Loucy (cell line): ENCODE results near the gene PACRG.

Experiments used
- H2AFZ ChIP-seq: fragments of 200-600 bp; sonication (generic); 2 replicates; pipeline ENCODE4 v1.6.0; 2016; ENCODE audit warnings: antibody characterized with exemption, mild to moderate bottlenecking, low read length, moderate library complexity
- H3F3A ChIP-seq: fragments of 200-600 bp; 2 replicates; pipeline ENCODE4 v1.6.0; 2016; ENCODE audit warnings: antibody characterized with exemption, low read depth, mild to moderate bottlenecking
- H3K27me3 ChIP-seq: fragments of 200-600 bp; sonication (generic); 2 replicates; pipeline ENCODE4 v1.6.1; 2014; ENCODE audit warnings: low read length, mild to moderate bottlenecking; ENCODE audit not compliant: insufficient read depth, poor library complexity, severe bottlenecking
- H3K36me3 ChIP-seq: fragments of 200-600 bp; sonication (generic); 2 replicates; pipeline ENCODE4 v1.6.1; 2016; ENCODE audit warnings: low read length; ENCODE audit not compliant: insufficient read depth
- H3K4me1 ChIP-seq: fragments of 200-600 bp; sonication (generic); 2 replicates; pipeline ENCODE4 v1.5.1; 2014; ENCODE audit warnings: low read length, mild to moderate bottlenecking; ENCODE audit not compliant: insufficient read depth, poor library complexity, severe bottlenecking
- H3K4me2 ChIP-seq: fragments of 200-600 bp; sonication (generic); 2 replicates; pipeline ENCODE4 v1.6.0; 2014; ENCODE audit warnings: antibody characterized with exemption, low read length, low read depth, mild to moderate bottlenecking; ENCODE audit not compliant: poor library complexity, severe bottlenecking
- H3K4me3 ChIP-seq: fragments of 200-600 bp; sonication (generic); 2 replicates; pipeline ENCODE4 v1.5.1; 2014; ENCODE audit warnings: low read length, mild to moderate bottlenecking, mixed read lengths; ENCODE audit not compliant: poor library complexity, severe bottlenecking
- H3K79me2 ChIP-seq: fragments of 200-600 bp; sonication (generic); 2 replicates; pipeline ENCODE4 v1.6.1; 2014; ENCODE audit warnings: low read length; ENCODE audit not compliant: insufficient read depth
- H3K9ac ChIP-seq: fragments of 200-600 bp; sonication (generic); 2 replicates; pipeline ENCODE4 v1.6.0; 2014; ENCODE audit warnings: mild to moderate bottlenecking, low read depth, low read length, moderate library complexity; ENCODE audit not compliant: poor library complexity, severe bottlenecking
- H3K9me2 ChIP-seq: fragments of 200-600 bp; sonication (generic); replicated peaks from 2 replicates; pipeline ENCODE4 v1.6.1; 2016; ENCODE audit warnings: low read depth, low read length, mixed read lengths
- H3K9me3 ChIP-seq: fragments of 200-600 bp; sonication (generic); 2 replicates; pipeline ENCODE4 v1.6.1; 2014; ENCODE audit warnings: mild to moderate bottlenecking, antibody characterized with exemption, low read length, low read depth; ENCODE audit not compliant: insufficient read depth
- H4K20me1 ChIP-seq: fragments of 200-600 bp; sonication (generic); 2 replicates; pipeline ENCODE4 v1.6.0; 2014; ENCODE audit warnings: antibody characterized with exemption, low read length, mild to moderate bottlenecking; ENCODE audit not compliant: insufficient read depth, poor library complexity, severe bottlenecking
- CTCF ChIP-seq: fragments of 200-600 bp; sonication (generic); conservative IDR thresholded peaks from 2 replicates; pipeline ENCODE4 v1.5.1; 2014; ENCODE audit warnings: mild to moderate bottlenecking, antibody characterized with exemption, low read length
- EZH2phosphoT487 ChIP-seq: fragments of 200-600 bp; IDR thresholded peaks from 2 replicates; pipeline ENCODE4 v1.6.1; 2018; ENCODE audit warnings: antibody characterized with exemption, mild to moderate bottlenecking, moderate library complexity, borderline replicate concordance

PACRG gene

GRCh38 chr6:163008626-163009025 lies 280.9 kb downstream of the PACRG start:
- H3K9me3 ChIP-seq, result no peaks in the 10 kb centered on the region; the same call in 1 of the 2 replicates
- no peaks in the 10 kb centered on the region for H3K4me1 ChIP-seq
- no peaks in the 10 kb centered on the region for H3F3A ChIP-seq
- no peak overlapping the region for H3K4me3 ChIP-seq
- TF ChIP-seq CTCF (no peak), EZH2phosphoT487 (no peak)
- H4K20me1 ChIP-seq, result no peaks in the 10 kb centered on the region
- no peaks in the 10 kb centered on the region for H3K36me3 ChIP-seq
- no peak overlapping the region for H2AFZ ChIP-seq
- no peak overlapping the region for H3K4me2 ChIP-seq
- no peaks in the 10 kb centered on the region for H3K27me3 ChIP-seq
- no peaks in the 10 kb centered on the region for H3K9me2 ChIP-seq
- no peaks in the 10 kb centered on the region for H3K79me2 ChIP-seq
- no peak overlapping the region for H3K9ac ChIP-seq

- no peaks in the 10 kb centered on the region for H3F3A ChIP-seq
- no peaks in the 10 kb centered on the region for H3K9me2 ChIP-seq
- no peak overlapping the region for H2AFZ ChIP-seq
- H3K36me3 ChIP-seq, result no peaks in the 10 kb centered on the region
- H3K4me2 ChIP-seq, result no peak overlapping the region
- H3K79me2 ChIP-seq, result no peaks in the 10 kb centered on the region
- TF ChIP-seq CTCF, result no peak
- no peak for TF ChIP-seq EZH2phosphoT487
- H3K4me1 ChIP-seq, result no peaks in the 10 kb centered on the region
- no peak overlapping the region for H3K4me3 ChIP-seq
- H3K9me3 ChIP-seq, result no peaks in the 10 kb centered on the region; the same call in 1 of the 2 replicates
- no peak overlapping the region for H3K9ac ChIP-seq
- H4K20me1 ChIP-seq, result no peaks in the 10 kb centered on the region
- H3K27me3 ChIP-seq, result no peaks in the 10 kb centered on the region
Observed at GRCh38 chr6:163010145-163010544, 282.4 kb downstream of the PACRG start.

- no peak overlapping the region for H3K4me3 ChIP-seq
- no peaks in the 10 kb centered on the region for H3K79me2 ChIP-seq
- no peaks in the 10 kb centered on the region for H3K9me2 ChIP-seq
- no peaks in the 10 kb centered on the region for H4K20me1 ChIP-seq
- no peak for TF ChIP-seq CTCF
- TF ChIP-seq EZH2phosphoT487, result no peak
- no peak overlapping the region for H2AFZ ChIP-seq
- H3K9me3 ChIP-seq, result 0 out of 2 replicates have a peak, but pooled peaks cover under 1% of the 10 kb centered on the region
- no peaks in the 10 kb centered on the region for H3K4me1 ChIP-seq
- no peaks in the 10 kb centered on the region for H3K27me3 ChIP-seq
- H3F3A ChIP-seq, result no peaks in the 10 kb centered on the region
- no peak overlapping the region for H3K9ac ChIP-seq
- no peak overlapping the region for H3K4me2 ChIP-seq
- H3K36me3 ChIP-seq, result no peaks in the 10 kb centered on the region
Observed at GRCh38 chr6:163014736-163015135, 287.0 kb downstream of the PACRG start.
